ENCODE data around the gene LRWD1. TPM values are rescaled to one million over a fixed set of nuclear protein-coding genes. Genes with fewer than 3 reads are reported as not detected.
A peak's percentile ranks its signal among the peaks of the same experiment; 100 is the strongest.

Gene LRWD1
- total and polyA plus RNA-seq, 2 of the 4 experiments (the other 2 are of a cell fraction): 20.3 to 27.2 TPM

- no peak overlapping the region for H3K18ac ChIP-seq (ENCODE audit: low read depth, low read length)
- no peaks in the 10 kb centered on the region for H3K27me3 ChIP-seq (ENCODE audit: control insufficient read depth, insufficient read depth, low read length)
- no peak overlapping the region for H3K56ac ChIP-seq (ENCODE audit: extremely low read depth, insufficient read depth, low read length)
- H3K9me1 ChIP-seq (ENCODE audit: insufficient read depth, low read length): peaks cover 3% of the 10 kb centered on the region; the same call in 1 of the 2 replicates
- H2AK9ac ChIP-seq (replicated peaks; ENCODE audit: low read depth, low read length, poor library complexity): peak overlapping the region; percentile 3
- dilution Hi-C loops (cut with HindIII; ENCODE audit: low sequenced_read_pairs, unreplicated experiment) (no loop called here), in situ Hi-C loops (cut with MboI; ENCODE audit: low sequenced_read_pairs) (no loop called here), intact Hi-C loops (cut with micrococcal nuclease) (no loop called here)
- ChIA-PET CTCF (no interaction called here), POLR2A (ENCODE audit: unreplicated experiment) (no interaction called here)
- H3K27ac ChIP-seq (ENCODE audit: insufficient read depth, low read length): no peak overlapping the region
- H2BK20ac ChIP-seq (ENCODE audit: low read depth, low read length): no peak overlapping the region
- peaks cover 54% of the 10 kb centered on the region for H3K36me3 ChIP-seq (ENCODE audit: control insufficient read depth, insufficient read depth, low read length)
- WGBS, 2 experiments (ENCODE audit: extremely low coverage in 2 of 2, insufficient read length in 1 of 2): no CpG with 5 or more reads among the region's 12 CpGs
- BruUV-seq (replicated peaks): no TSS peak
- no peak overlapping the region for H3K14ac ChIP-seq (replicated peaks; ENCODE audit: low read depth, low read length)
- no peak overlapping the region for H2AFZ ChIP-seq (replicated peaks; ENCODE audit: low read length, poor library complexity)
- no peak overlapping the region for H3K4ac ChIP-seq (ENCODE audit: low read depth, low read length)
- no peak overlapping the region for H2BK5ac ChIP-seq (ENCODE audit: low read depth, low read length, poor library complexity, severe bottlenecking)
- H3K9me3 ChIP-seq (ENCODE audit: control insufficient read depth, insufficient read depth, low read length): no peaks in the 10 kb centered on the region
- no peak overlapping the region for H3K4me2 ChIP-seq (ENCODE audit: low read depth, low read length)
- no peak overlapping the region for H2BK15ac ChIP-seq (ENCODE audit: low read depth, low read length)
- peaks cover 33 to 68% of the 10 kb centered on the region in 2 experiments for H3K79me1 ChIP-seq (ENCODE audit: low read depth in 1 of 2, low read length in 2 of 2)
- no peak overlapping the region for H2AK5ac ChIP-seq (ENCODE audit: low read depth, low read length)
- no peak overlapping the region for H3K23ac ChIP-seq (ENCODE audit: low read depth, low read length)
- no peak overlapping the region for H4K5ac ChIP-seq (ENCODE audit: low read depth, low read length)
- no peaks in the 10 kb centered on the region for H3K4me1 ChIP-seq (ENCODE audit: control insufficient read depth, insufficient read depth, low read length)
- no peak overlapping the region for H4K8ac ChIP-seq (ENCODE audit: low read depth in 2 of 2, low read length in 2 of 2)
- H3K9ac ChIP-seq (ENCODE audit: low read depth, low read length): no peak overlapping the region
- no peak overlapping the region for H3K4me3 ChIP-seq (ENCODE audit: insufficient read depth, low read depth, low read length)
- H2BK120ac ChIP-seq (ENCODE audit: low read depth, low read length): no peak overlapping the region
- DNase-seq (no peak), ATAC-seq (ENCODE audit: low read depth) (no peak)
- H4K20me1 ChIP-seq (ENCODE audit: insufficient read depth, low read length): peaks cover 9% of the 10 kb centered on the region
- no peak for TF ChIP-seq MAZ (IDR thresholded peaks at IDR 0.05; ENCODE audit: borderline replicate concordance, low read depth, low read length)
- TF ChIP-seq RCOR1 (IDR thresholded peaks at IDR 0.05; ENCODE audit: insufficient replicate concordance, low read length): no peak
- TF ChIP-seq ELK1 (IDR thresholded peaks at IDR 0.05; ENCODE audit: borderline replicate concordance, low read depth, low read length): no peak
- TF ChIP-seq FOS (IDR thresholded peaks at IDR 0.05; ENCODE audit: low read depth, low read length): no peak
- TF ChIP-seq NFE2L2 (IDR thresholded peaks at IDR 0.05; ENCODE audit: low read depth, low read length): no peak
- no peak for TF ChIP-seq RAD21 (IDR thresholded peaks at IDR 0.05; ENCODE audit: low read length)
- TF ChIP-seq CTCF (conservative IDR thresholded peaks at IDR 0.05; ENCODE audit: low read depth, low read length): no peak
- no peak for TF ChIP-seq RFX5 (IDR thresholded peaks at IDR 0.05; ENCODE audit: low read depth, low read length)
- TF ChIP-seq SMC3 (IDR thresholded peaks at IDR 0.05; ENCODE audit: low read depth, low read length): no peak
- no peak for TF ChIP-seq CEBPB (IDR thresholded peaks at IDR 0.05; ENCODE audit: low read depth, low read length)
- TF ChIP-seq BHLHE40 (IDR thresholded peaks at IDR 0.05; ENCODE audit: low read depth, low read length): no peak
- TF ChIP-seq CHD1 (IDR thresholded peaks at IDR 0.05; ENCODE audit: low read depth, low read length): no peak
- no peak for TF ChIP-seq USF2 (IDR thresholded peaks at IDR 0.05; ENCODE audit: low read depth, low read length)
- no peak overlapping the region for H4K91ac ChIP-seq (ENCODE audit: insufficient read depth, low read depth, low read length)
Measured at GRCh38 chr7:102415685-102416225, 49.0 kb upstream of the LRWD1 start.

All from IMR-90 (cell line).